ENCODE results near the gene SYNGR1. TPM values are rescaled to one million over a fixed set of nuclear protein-coding genes. Genes with fewer than 3 reads are reported as not detected.

The SYNGR1 gene
- total RNA-seq, 1 experiment from 2014 or later = 9.0 TPM

- Histone ChIP-seq H3K9me3 (ENCODE audit: low read length) (no peaks in the 10 kb centered on the region), H2AFZ (ENCODE audit: low read length) (no peak overlapping the region), H3K79me2 (ENCODE audit: low read length) (no peaks in the 10 kb centered on the region), H3K4me3 (ENCODE audit: low read length) (no peak overlapping the region), H3F3A (ENCODE audit: low read length, unreplicated experiment) (no peaks in the 10 kb centered on the region), H3K9ac (ENCODE audit: low read length) (no peak overlapping the region), H4K20me1 (ENCODE audit: low read length) (no peaks in the 10 kb centered on the region), H3K9me2 (replicated peaks; ENCODE audit: low read length) (no peaks in the 10 kb centered on the region), H3K4me2 (ENCODE audit: low read length) (no peak overlapping the region), H3K27ac (ENCODE audit: low read length) (no peak overlapping the region), H3K4me1 (ENCODE audit: insufficient read depth, low read length) (no peaks in the 10 kb centered on the region), H3K27me3 (ENCODE audit: low read length) (no peaks in the 10 kb centered on the region), H3K36me3 (ENCODE audit: low read depth, low read length) (no peaks in the 10 kb centered on the region; the same call in 1 of the 2 replicates)
- ChIA-PET CTCF (no interaction called here), POLR2A (ENCODE audit: unreplicated experiment) (no interaction called here)
- DNase-seq = no peak
- intact Hi-C loops (cut with micrococcal nuclease) = loop anchor here (10.0 kb wide), 1 partner anchor 64 kb away; no protein-coding TSS in a partner anchor
- TF ChIP-seq EZH2phosphoT487 (IDR thresholded peaks at IDR 0.05; ENCODE audit: borderline replicate concordance, low read length) (no peak), CTCF (conservative IDR thresholded peaks at IDR 0.05; ENCODE audit: low read depth, low read length) (no peak), EZH2 (IDR thresholded peaks at IDR 0.05; ENCODE audit: low read length, unreplicated experiment) (no peak)
- no peak for ATAC-seq
- BruUV-seq (replicated peaks) = no TSS peak
Measured at GRCh38 chr22:39430576-39431150, 80.9 kb downstream of the SYNGR1 start.

- H3K9me3 ChIP-seq (ENCODE audit: low read length) = no peaks in the 10 kb centered on the region
- no peaks in the 10 kb centered on the region for H3K79me2 ChIP-seq (ENCODE audit: low read length)
- intact Hi-C loops (cut with micrococcal nuclease) = loop anchor here (10.0 kb wide), 1 partner anchor 63 kb away; no protein-coding TSS in a partner anchor
- no peak for DNase-seq
- H3K4me3 ChIP-seq (ENCODE audit: low read length) = no peak overlapping the region
- H3K27me3 ChIP-seq (ENCODE audit: low read length) = no peaks in the 10 kb centered on the region
- ChIA-PET CTCF (no interaction called here), POLR2A (ENCODE audit: unreplicated experiment) (no interaction called here)
- no peak for ATAC-seq
- no peak for TF ChIP-seq EZH2phosphoT487 (IDR thresholded peaks at IDR 0.05; ENCODE audit: borderline replicate concordance, low read length)
- TF ChIP-seq EZH2 (IDR thresholded peaks at IDR 0.05; ENCODE audit: low read length, unreplicated experiment) = no peak
- no peak for TF ChIP-seq CTCF (conservative IDR thresholded peaks at IDR 0.05; ENCODE audit: low read depth, low read length)
- no peak overlapping the region for H3K27ac ChIP-seq (ENCODE audit: low read length)
- no TSS peak for BruUV-seq (replicated peaks)
- no peak overlapping the region for H2AFZ ChIP-seq (ENCODE audit: low read length)
- H3K9me2 ChIP-seq (replicated peaks; ENCODE audit: low read length) = no peaks in the 10 kb centered on the region
- H3K4me2 ChIP-seq (ENCODE audit: low read length) = no peak overlapping the region
- H3K36me3 ChIP-seq (ENCODE audit: low read depth, low read length) = no peaks in the 10 kb centered on the region; the same call in 1 of the 2 replicates
- H3K4me1 ChIP-seq (ENCODE audit: insufficient read depth, low read length) = no peaks in the 10 kb centered on the region
- H4K20me1 ChIP-seq (ENCODE audit: low read length) = no peaks in the 10 kb centered on the region
- H3F3A ChIP-seq (ENCODE audit: low read length, unreplicated experiment) = no peaks in the 10 kb centered on the region
- no peak overlapping the region for H3K9ac ChIP-seq (ENCODE audit: low read length)
Measured at GRCh38 chr22:39431216-39431801, 81.5 kb downstream of the SYNGR1 start.

GRCh38 chr22:39431821-39432251, 82.0 kb downstream of the SYNGR1 start:
- intact Hi-C loops (cut with micrococcal nuclease) = loop anchor here (10.0 kb wide), 1 partner anchor 63 kb away; no protein-coding TSS in a partner anchor
- Histone ChIP-seq H4K20me1 (ENCODE audit: low read length) (no peaks in the 10 kb centered on the region), H3K4me3 (ENCODE audit: low read length) (no peak overlapping the region), H3K4me1 (ENCODE audit: insufficient read depth, low read length) (no peaks in the 10 kb centered on the region), H3K27me3 (ENCODE audit: low read length) (no peaks in the 10 kb centered on the region), H3F3A (ENCODE audit: low read length, unreplicated experiment) (no peaks in the 10 kb centered on the region), H2AFZ (ENCODE audit: low read length) (no peak overlapping the region), H3K4me2 (ENCODE audit: low read length) (no peak overlapping the region), H3K9ac (ENCODE audit: low read length) (no peak overlapping the region), H3K27ac (ENCODE audit: low read length) (no peak overlapping the region), H3K9me2 (replicated peaks; ENCODE audit: low read length) (no peaks in the 10 kb centered on the region), H3K36me3 (ENCODE audit: low read depth, low read length) (no peaks in the 10 kb centered on the region; the same call in 1 of the 2 replicates), H3K9me3 (ENCODE audit: low read length) (no peaks in the 10 kb centered on the region), H3K79me2 (ENCODE audit: low read length) (no peaks in the 10 kb centered on the region)
- ChIA-PET CTCF (no interaction called here), POLR2A (ENCODE audit: unreplicated experiment) (no interaction called here)
- ATAC-seq = no peak
- no TSS peak for BruUV-seq (replicated peaks)
- TF ChIP-seq EZH2phosphoT487 (IDR thresholded peaks at IDR 0.05; ENCODE audit: borderline replicate concordance, low read length) = no peak
- TF ChIP-seq CTCF (conservative IDR thresholded peaks at IDR 0.05; ENCODE audit: low read depth, low read length) = no peak
- TF ChIP-seq EZH2 (IDR thresholded peaks at IDR 0.05; ENCODE audit: low read length, unreplicated experiment) = no peak
- no peak for DNase-seq

All from PC-3 (cell line).